GM23338 (cell line): Measurements from ENCODE around the gene ADD3. TPM values are rescaled to one million over a fixed set of nuclear protein-coding genes. Genes with fewer than 3 reads are reported as not detected.
"Not testable (repeated sequence)": the region's sequence is repeated elsewhere in the genome, so short reads cannot be mapped to it uniquely, and the experiment has no call there.

Source experiments
- ATAC-seq: fragments of 200-7000 bp; cut with Tn5 transposase; 3 replicates; pipeline ENCODE4 v1.9.1; 2020
- DNase-seq: peaks from one replicate; pipeline ENCODE4 v3.0.0-alpha.2; 2015; ENCODE audit warnings: low spot score
- H2AFZ ChIP-seq: fragments of 200-600 bp; sonication (generic); 2 replicates; pipeline ENCODE4 v1.8.0; 2016; ENCODE audit warnings: antibody characterized with exemption, mild to moderate bottlenecking, moderate library complexity
- H3F3A ChIP-seq: fragments of 200-600 bp; sonication (generic); replicated peaks from 2 replicates; pipeline ENCODE4 v1.8.0; 2017; ENCODE audit warnings: antibody characterized with exemption, mixed run types, low read depth
- H3K27ac ChIP-seq: fragments of 200-600 bp; sonication (generic); 2 replicates; pipeline ENCODE4 v1.6.1; 2016; ENCODE audit warnings: low read depth
- H3K27me3 ChIP-seq: fragments of 200-600 bp; sonication (generic); 2 replicates; pipeline ENCODE4 v1.8.0; 2016; ENCODE audit warnings: mild to moderate bottlenecking, mixed run types, moderate library complexity; ENCODE audit not compliant: insufficient read depth
- H3K36me3 ChIP-seq: fragments of 200-600 bp; sonication (generic); 2 replicates; pipeline ENCODE4 v1.8.0; 2016; ENCODE audit warnings: mild to moderate bottlenecking; ENCODE audit not compliant: insufficient read depth
- H3K4me1 ChIP-seq: fragments of 200-600 bp; sonication (generic); 2 replicates; pipeline ENCODE4 v1.8.0; 2016; ENCODE audit warnings: mild to moderate bottlenecking, moderate library complexity; ENCODE audit not compliant: insufficient read depth
- H3K4me2 ChIP-seq: fragments of 200-600 bp; sonication (generic); 2 replicates; pipeline ENCODE4 v1.7.1; 2017; ENCODE audit warnings: mixed run types
- H3K4me3 ChIP-seq: fragments of 200-600 bp; sonication (generic); 2 replicates; pipeline ENCODE4 v1.6.1; 2016; ENCODE audit warnings: mixed run types
- H3K79me2 ChIP-seq: fragments of 200-600 bp; sonication (generic); replicated peaks from 2 replicates; pipeline ENCODE4 v1.8.0; 2017; ENCODE audit warnings: mild to moderate bottlenecking; ENCODE audit not compliant: insufficient read depth
- H3K9me2 ChIP-seq: fragments of 200-600 bp; sonication (generic); 2 replicates; pipeline ENCODE4 v1.8.0; 2017; ENCODE audit not compliant: insufficient read depth
- H4K20me1 ChIP-seq: fragments of 200-600 bp; sonication (generic); replicated peaks from 2 replicates; pipeline ENCODE4 v1.8.0; 2017; ENCODE audit warnings: mild to moderate bottlenecking; ENCODE audit not compliant: insufficient read depth
- H3K27ac Mint-ChIP-seq: 2 replicates; pipeline ENCODE4 v1.8.0; 2020; ENCODE audit warnings: inconsistent platforms, mild to moderate bottlenecking, moderate library complexity, mixed read lengths
- H3K27me3 Mint-ChIP-seq: 3 replicates; pipeline ENCODE4 v1.8.0; 2022; ENCODE audit warnings: low read depth, mild to moderate bottlenecking, moderate library complexity, mixed read lengths, inconsistent platforms; ENCODE audit not compliant: insufficient read depth, poor library complexity
- H3K36me3 Mint-ChIP-seq: 3 replicates; pipeline ENCODE4 v1.8.0; 2021; ENCODE audit warnings: low read depth, mild to moderate bottlenecking, inconsistent platforms, moderate library complexity, mixed read lengths
- H3K4me1 Mint-ChIP-seq: 3 replicates; pipeline ENCODE4 v1.8.0; 2020; ENCODE audit warnings: mild to moderate bottlenecking, inconsistent platforms, mixed read lengths
- H3K4me3 Mint-ChIP-seq: 3 replicates; pipeline ENCODE4 v1.8.0; 2021; ENCODE audit warnings: moderate library complexity, mild to moderate bottlenecking, inconsistent platforms, mixed read lengths
- H3K9me3 Mint-ChIP-seq: 3 replicates; pipeline ENCODE4 v1.8.0; 2020; ENCODE audit warnings: moderate library complexity, mild to moderate bottlenecking, inconsistent platforms, mixed read lengths
- CREB1 ChIP-seq: fragments of 250-450 bp; sonication (Bioruptor Pico); IDR thresholded peaks from 2 replicates; pipeline ENCODE4 v1.5.0; 2020; ENCODE audit warnings: low read depth, mild to moderate bottlenecking, moderate library complexity
- EZH2 ChIP-seq: fragments of 200-600 bp; sonication (generic); IDR thresholded peaks from one replicate; pipeline ENCODE4 v1.8.0; 2017; ENCODE audit warnings: antibody characterized with exemption, mild to moderate bottlenecking, low read depth; ENCODE audit not compliant: unreplicated experiment
- EZH2phosphoT487 ChIP-seq: fragments of 200-600 bp; sonication (generic); IDR thresholded peaks from one replicate; pipeline ENCODE4 v1.8.1; 2018; ENCODE audit warnings: antibody characterized with exemption; ENCODE audit not compliant: unreplicated experiment
- NANOG ChIP-seq: IDR thresholded peaks from 2 replicates; pipeline ENCODE4 v1.6.1; 2016; ENCODE audit warnings: antibody characterized with exemption, borderline replicate concordance
- POLR2AphosphoS5 ChIP-seq: IDR thresholded peaks from 2 replicates; pipeline ENCODE4 v1.6.1; 2016; ENCODE audit warnings: antibody characterized with exemption, low read depth
- STAT1 ChIP-seq: IDR thresholded peaks from one replicate; pipeline ENCODE4 v1.6.1; 2016; ENCODE audit warnings: antibody characterized with exemption; ENCODE audit not compliant: unreplicated experiment
- ZNF114 ChIP-seq: fragments of 250-450 bp; sonication (Bioruptor Pico); IDR thresholded peaks from 2 replicates; pipeline ENCODE4 v1.5.0; 2020; ENCODE audit warnings: mild to moderate bottlenecking, moderate library complexity
- ZNF331 ChIP-seq: fragments of 250-450 bp; sonication (Bioruptor Pico); IDR thresholded peaks from 2 replicates; pipeline ENCODE4 v1.5.0; 2020; ENCODE audit warnings: low read depth, mild to moderate bottlenecking, moderate library complexity
- polyA plus RNA-seq: library from polyadenylated mRNA; unstranded; fragments of >200 nt; fragmentation: Nextera tagmentation; extraction: Ambion mirVana; gene quantifications from 2 replicates; pipeline ENCODE4 v1.2.1, GENCODE V29; 2016
- total RNA-seq: library from RNA; depleted of rRNA; stranded (reverse); fragments of >200 nt; shearing (Covaris generic); gene quantifications from 2 replicates; pipeline ENCODE4 v1.2.3, GENCODE V29; 2014
- TF ChIP-seq, protein P1 (sequence below): fragments of 250-450 bp; sonication (Bioruptor Pico); IDR thresholded peaks from 2 replicates; pipeline ENCODE4 v1.5.0; 2020; ENCODE audit warnings: mild to moderate bottlenecking, moderate library complexity
- TF ChIP-seq, protein P2 (sequence below): IDR thresholded peaks from one replicate; pipeline ENCODE4 v1.6.1; 2018; ENCODE audit warnings: antibody characterized with exemption; ENCODE audit not compliant: unreplicated experiment

ADD3 gene
- total and polyA plus RNA-seq, 2 experiments from 2014 or later = 68.5 to 767 TPM

DNA sequence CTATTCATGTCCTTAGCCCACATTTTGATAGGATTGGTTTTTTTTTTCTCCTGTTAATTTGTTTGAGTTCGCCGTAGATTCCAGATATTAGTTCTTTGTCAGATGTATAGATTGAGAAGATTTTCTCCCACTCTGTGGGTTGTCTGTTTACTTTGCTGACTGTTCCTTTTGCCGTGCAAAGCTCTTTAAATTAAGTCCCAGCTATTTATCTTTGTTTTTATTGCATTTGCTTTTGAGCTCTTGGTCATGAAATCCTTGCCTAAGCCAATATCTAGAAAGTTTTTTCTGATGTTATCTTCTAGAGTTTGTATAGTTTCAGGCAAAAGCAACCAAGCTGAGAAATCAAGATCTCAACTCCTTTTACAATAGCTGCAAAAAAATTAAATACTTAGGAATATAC, 22.0 kb upstream of the ADD3 start:
- H2AFZ ChIP-seq, DNase-seq, H3K27me3 ChIP-seq, ATAC-seq, H3K9me3 Mint-ChIP-seq, H3K4me3 ChIP-seq, H3K9me2 ChIP-seq, H3K4me2 ChIP-seq, H3K79me2 ChIP-seq, H3K4me1 ChIP-seq, H3K27me3 Mint-ChIP-seq, H3K27ac ChIP-seq, H3K27ac Mint-ChIP-seq, H4K20me1 ChIP-seq, H3F3A ChIP-seq, H3K4me3 Mint-ChIP-seq, H3K36me3 Mint-ChIP-seq, H3K36me3 ChIP-seq, H3K4me1 Mint-ChIP-seq: not testable (repeated sequence)

DNA sequence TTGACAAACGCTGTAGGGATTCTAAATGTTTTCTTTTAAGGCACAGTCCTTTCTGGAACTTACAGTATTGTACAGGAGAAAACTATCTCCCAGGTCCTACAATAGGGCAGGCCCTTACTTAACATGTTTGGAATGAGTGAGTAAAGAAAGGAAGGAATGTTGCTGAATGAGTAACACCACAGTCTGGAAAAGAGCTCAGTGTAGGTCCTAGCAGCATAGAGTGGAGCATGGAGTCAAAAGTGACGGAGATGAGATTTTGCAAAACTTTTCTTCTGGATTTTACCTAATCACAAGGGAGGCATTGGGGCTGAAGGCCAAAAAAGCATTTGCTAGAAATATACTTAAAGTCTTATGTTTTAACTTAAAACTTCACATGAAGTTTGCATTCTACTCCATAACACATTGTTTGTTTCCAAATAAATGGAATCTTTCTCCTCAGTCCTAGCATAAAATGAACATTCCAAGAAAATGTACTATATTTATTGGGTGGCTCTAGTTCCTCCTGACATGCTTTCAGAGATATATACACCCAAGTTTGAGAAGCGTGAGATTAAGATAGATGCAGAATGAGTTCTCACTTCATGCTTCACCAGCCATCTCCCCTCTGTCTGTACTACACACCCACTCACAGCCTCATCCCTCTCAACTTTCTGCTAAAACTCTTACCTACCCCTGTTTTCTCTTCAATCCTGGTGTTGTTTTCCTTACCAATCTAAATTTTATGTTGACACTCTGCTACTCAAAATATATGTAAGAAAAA, 20.2 kb upstream of the ADD3 start:
- Mint-ChIP-seq H3K27me3 (no peaks in the 10 kb centered on the region), H3K4me1 (peaks cover 3% of the 10 kb centered on the region; the same call in 2 of the 3 replicates), H3K4me3 (no peak overlapping the region), H3K9me3 (peaks cover 5% of the 10 kb centered on the region; the same call in 2 of the 3 replicates), H3K36me3 (no peaks in the 10 kb centered on the region), H3K27ac (no peak overlapping the region)
- TF ChIP-seq POLR2AphosphoS5 (no peak), NANOG (no peak), EZH2 (no peak), CREB1 (no peak), EZH2phosphoT487 (no peak), ZNF331 (CRISPR knock-in tag) (no peak), STAT1 (no peak), ZNF114 (CRISPR knock-in tag) (no peak)
- TF ChIP-seq, protein P1, sequence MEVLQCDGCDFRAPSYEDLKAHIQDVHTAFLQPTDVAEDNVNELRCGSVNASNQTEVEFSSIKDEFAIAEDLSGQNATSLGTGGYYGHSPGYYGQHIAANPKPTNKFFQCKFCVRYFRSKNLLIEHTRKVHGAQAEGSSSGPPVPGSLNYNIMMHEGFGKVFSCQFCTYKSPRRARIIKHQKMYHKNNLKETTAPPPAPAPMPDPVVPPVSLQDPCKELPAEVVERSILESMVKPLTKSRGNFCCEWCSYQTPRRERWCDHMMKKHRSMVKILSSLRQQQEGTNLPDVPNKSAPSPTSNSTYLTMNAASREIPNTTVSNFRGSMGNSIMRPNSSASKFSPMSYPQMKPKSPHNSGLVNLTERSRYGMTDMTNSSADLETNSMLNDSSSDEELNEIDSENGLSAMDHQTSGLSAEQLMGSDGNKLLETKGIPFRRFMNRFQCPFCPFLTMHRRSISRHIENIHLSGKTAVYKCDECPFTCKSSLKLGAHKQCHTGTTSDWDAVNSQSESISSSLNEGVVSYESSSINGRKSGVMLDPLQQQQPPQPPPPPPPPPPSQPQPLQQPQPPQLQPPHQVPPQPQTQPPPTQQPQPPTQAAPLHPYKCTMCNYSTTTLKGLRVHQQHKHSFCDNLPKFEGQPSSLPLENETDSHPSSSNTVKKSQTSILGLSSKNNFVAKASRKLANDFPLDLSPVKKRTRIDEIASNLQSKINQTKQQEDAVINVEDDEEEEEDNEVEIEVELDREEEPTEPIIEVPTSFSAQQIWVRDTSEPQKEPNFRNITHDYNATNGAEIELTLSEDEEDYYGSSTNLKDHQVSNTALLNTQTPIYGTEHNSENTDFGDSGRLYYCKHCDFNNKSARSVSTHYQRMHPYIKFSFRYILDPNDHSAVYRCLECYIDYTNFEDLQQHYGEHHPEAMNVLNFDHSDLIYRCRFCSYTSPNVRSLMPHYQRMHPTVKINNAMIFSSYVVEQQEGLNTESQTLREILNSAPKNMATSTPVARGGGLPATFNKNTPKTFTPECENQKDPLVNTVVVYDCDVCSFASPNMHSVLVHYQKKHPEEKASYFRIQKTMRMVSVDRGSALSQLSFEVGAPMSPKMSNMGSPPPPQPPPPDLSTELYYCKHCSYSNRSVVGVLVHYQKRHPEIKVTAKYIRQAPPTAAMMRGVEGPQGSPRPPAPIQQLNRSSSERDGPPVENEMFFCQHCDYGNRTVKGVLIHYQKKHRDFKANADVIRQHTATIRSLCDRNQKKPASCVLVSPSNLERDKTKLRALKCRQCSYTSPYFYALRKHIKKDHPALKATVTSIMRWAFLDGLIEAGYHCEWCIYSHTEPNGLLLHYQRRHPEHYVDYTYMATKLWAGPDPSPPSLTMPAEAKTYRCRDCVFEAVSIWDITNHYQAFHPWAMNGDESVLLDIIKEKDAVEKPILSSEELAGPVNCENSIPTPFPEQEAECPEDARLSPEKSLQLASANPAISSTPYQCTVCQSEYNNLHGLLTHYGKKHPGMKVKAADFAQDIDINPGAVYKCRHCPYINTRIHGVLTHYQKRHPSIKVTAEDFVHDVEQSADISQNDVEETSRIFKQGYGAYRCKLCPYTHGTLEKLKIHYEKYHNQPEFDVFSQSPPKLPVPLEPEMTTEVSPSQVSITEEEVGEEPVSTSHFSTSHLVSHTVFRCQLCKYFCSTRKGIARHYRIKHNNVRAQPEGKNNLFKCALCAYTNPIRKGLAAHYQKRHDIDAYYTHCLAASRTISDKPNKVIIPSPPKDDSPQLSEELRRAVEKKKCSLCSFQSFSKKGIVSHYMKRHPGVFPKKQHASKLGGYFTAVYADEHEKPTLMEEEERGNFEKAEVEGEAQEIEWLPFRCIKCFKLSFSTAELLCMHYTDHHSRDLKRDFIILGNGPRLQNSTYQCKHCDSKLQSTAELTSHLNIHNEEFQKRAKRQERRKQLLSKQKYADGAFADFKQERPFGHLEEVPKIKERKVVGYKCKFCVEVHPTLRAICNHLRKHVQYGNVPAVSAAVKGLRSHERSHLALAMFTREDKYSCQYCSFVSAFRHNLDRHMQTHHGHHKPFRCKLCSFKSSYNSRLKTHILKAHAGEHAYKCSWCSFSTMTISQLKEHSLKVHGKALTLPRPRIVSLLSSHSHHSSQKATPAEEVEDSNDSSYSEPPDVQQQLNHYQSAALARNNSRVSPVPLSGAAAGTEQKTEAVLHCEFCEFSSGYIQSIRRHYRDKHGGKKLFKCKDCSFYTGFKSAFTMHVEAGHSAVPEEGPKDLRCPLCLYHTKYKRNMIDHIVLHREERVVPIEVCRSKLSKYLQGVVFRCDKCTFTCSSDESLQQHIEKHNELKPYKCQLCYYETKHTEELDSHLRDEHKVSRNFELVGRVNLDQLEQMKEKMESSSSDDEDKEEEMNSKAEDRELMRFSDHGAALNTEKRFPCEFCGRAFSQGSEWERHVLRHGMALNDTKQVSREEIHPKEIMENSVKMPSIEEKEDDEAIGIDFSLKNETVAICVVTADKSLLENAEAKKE (CRISPR knock-in tag) = no peak
- TF ChIP-seq, protein P2, sequence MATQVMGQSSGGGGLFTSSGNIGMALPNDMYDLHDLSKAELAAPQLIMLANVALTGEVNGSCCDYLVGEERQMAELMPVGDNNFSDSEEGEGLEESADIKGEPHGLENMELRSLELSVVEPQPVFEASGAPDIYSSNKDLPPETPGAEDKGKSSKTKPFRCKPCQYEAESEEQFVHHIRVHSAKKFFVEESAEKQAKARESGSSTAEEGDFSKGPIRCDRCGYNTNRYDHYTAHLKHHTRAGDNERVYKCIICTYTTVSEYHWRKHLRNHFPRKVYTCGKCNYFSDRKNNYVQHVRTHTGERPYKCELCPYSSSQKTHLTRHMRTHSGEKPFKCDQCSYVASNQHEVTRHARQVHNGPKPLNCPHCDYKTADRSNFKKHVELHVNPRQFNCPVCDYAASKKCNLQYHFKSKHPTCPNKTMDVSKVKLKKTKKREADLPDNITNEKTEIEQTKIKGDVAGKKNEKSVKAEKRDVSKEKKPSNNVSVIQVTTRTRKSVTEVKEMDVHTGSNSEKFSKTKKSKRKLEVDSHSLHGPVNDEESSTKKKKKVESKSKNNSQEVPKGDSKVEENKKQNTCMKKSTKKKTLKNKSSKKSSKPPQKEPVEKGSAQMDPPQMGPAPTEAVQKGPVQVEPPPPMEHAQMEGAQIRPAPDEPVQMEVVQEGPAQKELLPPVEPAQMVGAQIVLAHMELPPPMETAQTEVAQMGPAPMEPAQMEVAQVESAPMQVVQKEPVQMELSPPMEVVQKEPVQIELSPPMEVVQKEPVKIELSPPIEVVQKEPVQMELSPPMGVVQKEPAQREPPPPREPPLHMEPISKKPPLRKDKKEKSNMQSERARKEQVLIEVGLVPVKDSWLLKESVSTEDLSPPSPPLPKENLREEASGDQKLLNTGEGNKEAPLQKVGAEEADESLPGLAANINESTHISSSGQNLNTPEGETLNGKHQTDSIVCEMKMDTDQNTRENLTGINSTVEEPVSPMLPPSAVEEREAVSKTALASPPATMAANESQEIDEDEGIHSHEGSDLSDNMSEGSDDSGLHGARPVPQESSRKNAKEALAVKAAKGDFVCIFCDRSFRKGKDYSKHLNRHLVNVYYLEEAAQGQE = no peak
- Histone ChIP-seq H3K4me3 (no peak overlapping the region), H3K36me3 (no peaks in the 10 kb centered on the region), H3K27ac (no peak overlapping the region), H3K4me1 (no peaks in the 10 kb centered on the region), H2AFZ (0 out of 2 replicates have a peak overlapping the region, but pooled peaks have one; percentile 33), H3K4me2 (no peak overlapping the region), H3K79me2 (no peaks in the 10 kb centered on the region), H3K27me3 (no peaks in the 10 kb centered on the region), H4K20me1 (no peaks in the 10 kb centered on the region), H3K9me2 (no peaks in the 10 kb centered on the region), H3F3A (no peaks in the 10 kb centered on the region)
- peak; percentile 76 for ATAC-seq
- DNase-seq = no peak
